Measurements from ENCODE around the gene IFIT1. TPM values are rescaled to one million over a fixed set of nuclear protein-coding genes. Genes with fewer than 3 reads are reported as not detected.
"Not testable (repeated sequence)": the region's sequence is repeated elsewhere in the genome, so short reads cannot be mapped to it uniquely, and the experiment has no call there.

Gene IFIT1
- total RNA-seq, 1 donor from 2014 or later, result 7.4 TPM

- no peaks in the 10 kb centered on the region for H3K9me3 ChIP-seq
- no peak for TF ChIP-seq CTCF (IDR thresholded peaks at IDR 0.05)
- no peak overlapping the region for H3K4me3 ChIP-seq
- intact Hi-C loops (cut with DNase I), result no loop called here
- peaks cover 26% of the 10 kb centered on the region for H3K4me1 ChIP-seq
- H3K27me3 ChIP-seq, result no peaks in the 10 kb centered on the region
- H3K36me3 ChIP-seq, result peaks cover 0 to 13% of the 10 kb centered on the region in 2 donors
- H3K27ac ChIP-seq, result no peak overlapping the region
- peak in 1 of 2 donors; percentile 6 for DNase-seq (ENCODE audit: extremely low spot score in 2 of 2)
Measured at GRCh38 chr10:89398003-89398749, 5.8 kb downstream of the IFIT1 start.

- Histone ChIP-seq H3K4me1 (peaks cover 9% of the 10 kb centered on the region), H3K4me3 (no peak overlapping the region), H3K9me3 (no peaks in the 10 kb centered on the region), H3K27me3 (no peaks in the 10 kb centered on the region), H3K36me3 (peaks cover 0 to 13% of the 10 kb centered on the region in 2 donors), H3K27ac (no peak overlapping the region)
- intact Hi-C loops (cut with DNase I), result no loop called here
- TF ChIP-seq POLR2A (IDR thresholded peaks at IDR 0.05) (no peak), CTCF (IDR thresholded peaks at IDR 0.05) (no peak), POLR2AphosphoS5 (IDR thresholded peaks at IDR 0.05; ENCODE audit: insufficient read depth in 1 of 2, low read depth in 1 of 2) (no peak)
- DNase-seq (ENCODE audit: extremely low spot score in 2 of 2), result no peak
Measured at GRCh38 chr10:89399956-89400355, 7.5 kb downstream of the IFIT1 start.

GRCh38 chr10:89403043-89403442, 10.6 kb downstream of the IFIT1 start:
- Histone ChIP-seq H3K36me3 (peaks cover 0 to 13% of the 10 kb centered on the region in 2 donors), H3K27ac (no peak overlapping the region), H3K4me3 (no peak overlapping the region)

GRCh38 chr10:89404104-89405047, 12.0 kb downstream of the IFIT1 start:
- TF ChIP-seq POLR2A (IDR thresholded peaks at IDR 0.05) (no peak), CTCF (IDR thresholded peaks at IDR 0.05) (no peak), POLR2AphosphoS5 (IDR thresholded peaks at IDR 0.05; ENCODE audit: insufficient read depth in 1 of 2, low read depth in 1 of 2) (no peak)
- no peak overlapping the region for H3K27ac ChIP-seq
- DNase-seq (ENCODE audit: extremely low spot score in 2 of 2), result peak in 1 of 2 donors; percentile 37
- H3K9me3 ChIP-seq, result no peaks in the 10 kb centered on the region
- H3K4me1 ChIP-seq, result no peaks in the 10 kb centered on the region
- intact Hi-C loops (cut with DNase I), result no loop called here
- H3K4me3 ChIP-seq, result no peak overlapping the region
- H3K27me3 ChIP-seq, result no peaks in the 10 kb centered on the region
- peaks cover 0 to 13% of the 10 kb centered on the region in 2 donors for H3K36me3 ChIP-seq

More at GRCh38 chr10:89403043-89403442, 10.6 kb downstream of the IFIT1 start:
- DNase-seq (ENCODE audit: extremely low spot score in 2 of 2), result no peak
- H3K4me1 ChIP-seq, result peaks cover 1% of the 10 kb centered on the region
- H3K9me3 ChIP-seq, result no peaks in the 10 kb centered on the region
- no peak for TF ChIP-seq POLR2AphosphoS5 (IDR thresholded peaks at IDR 0.05; ENCODE audit: insufficient read depth in 1 of 2, low read depth in 1 of 2)
- intact Hi-C loops (cut with DNase I), result no loop called here
- no peaks in the 10 kb centered on the region for H3K27me3 ChIP-seq

GRCh38 chr10:89406178-89406577, 13.8 kb downstream of the IFIT1 start:
- H3K4me3 ChIP-seq; DNase-seq (ENCODE audit: extremely low spot score in 2 of 2); H3K27ac ChIP-seq; H3K27me3 ChIP-seq; H3K9me3 ChIP-seq; intact Hi-C loops (cut with DNase I); H3K4me1 ChIP-seq: not testable (repeated sequence)
- H3K36me3 ChIP-seq, result peaks cover 0 to 13% of the 10 kb centered on the region in 2 donors

GRCh38 chr10:89407792-89408191, 15.4 kb downstream of the IFIT1 start:
- H3K4me1 ChIP-seq; H3K4me3 ChIP-seq; intact Hi-C loops (cut with DNase I); H3K27me3 ChIP-seq; H3K36me3 ChIP-seq; DNase-seq (ENCODE audit: extremely low spot score in 2 of 2); H3K9me3 ChIP-seq; H3K27ac ChIP-seq: not testable (repeated sequence)

- H3K27me3 ChIP-seq; H3K36me3 ChIP-seq; DNase-seq (ENCODE audit: extremely low spot score in 2 of 2); H3K9me3 ChIP-seq; H3K4me3 ChIP-seq; intact Hi-C loops (cut with DNase I); H3K27ac ChIP-seq: not testable (repeated sequence)
- H3K4me1 ChIP-seq, result peaks cover 10% of the 10 kb centered on the region
Measured at GRCh38 chr10:89409282-89409681, 16.9 kb downstream of the IFIT1 start.

- H3K27me3 ChIP-seq; H3K27ac ChIP-seq; H3K4me3 ChIP-seq; H3K36me3 ChIP-seq; H3K9me3 ChIP-seq; DNase-seq (ENCODE audit: extremely low spot score in 2 of 2); intact Hi-C loops (cut with DNase I): not testable (repeated sequence)
- peaks cover 10% of the 10 kb centered on the region for H3K4me1 ChIP-seq
Measured at GRCh38 chr10:89410551-89410950, 18.1 kb downstream of the IFIT1 start.

- H3K9me3 ChIP-seq; H3K27me3 ChIP-seq; H3K27ac ChIP-seq; DNase-seq (ENCODE audit: extremely low spot score in 2 of 2); H3K4me3 ChIP-seq; intact Hi-C loops (cut with DNase I); H3K36me3 ChIP-seq: not testable (repeated sequence)
- H3K4me1 ChIP-seq, result peaks cover 16% of the 10 kb centered on the region
Measured at GRCh38 chr10:89411135-89411534, 18.7 kb downstream of the IFIT1 start.
